ENCODE measurements around the gene PARP6.

Gene PARP6, protein sequence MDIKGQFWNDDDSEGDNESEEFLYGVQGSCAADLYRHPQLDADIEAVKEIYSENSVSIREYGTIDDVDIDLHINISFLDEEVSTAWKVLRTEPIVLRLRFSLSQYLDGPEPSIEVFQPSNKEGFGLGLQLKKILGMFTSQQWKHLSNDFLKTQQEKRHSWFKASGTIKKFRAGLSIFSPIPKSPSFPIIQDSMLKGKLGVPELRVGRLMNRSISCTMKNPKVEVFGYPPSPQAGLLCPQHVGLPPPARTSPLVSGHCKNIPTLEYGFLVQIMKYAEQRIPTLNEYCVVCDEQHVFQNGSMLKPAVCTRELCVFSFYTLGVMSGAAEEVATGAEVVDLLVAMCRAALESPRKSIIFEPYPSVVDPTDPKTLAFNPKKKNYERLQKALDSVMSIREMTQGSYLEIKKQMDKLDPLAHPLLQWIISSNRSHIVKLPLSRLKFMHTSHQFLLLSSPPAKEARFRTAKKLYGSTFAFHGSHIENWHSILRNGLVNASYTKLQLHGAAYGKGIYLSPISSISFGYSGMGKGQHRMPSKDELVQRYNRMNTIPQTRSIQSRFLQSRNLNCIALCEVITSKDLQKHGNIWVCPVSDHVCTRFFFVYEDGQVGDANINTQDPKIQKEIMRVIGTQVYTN

DNA sequence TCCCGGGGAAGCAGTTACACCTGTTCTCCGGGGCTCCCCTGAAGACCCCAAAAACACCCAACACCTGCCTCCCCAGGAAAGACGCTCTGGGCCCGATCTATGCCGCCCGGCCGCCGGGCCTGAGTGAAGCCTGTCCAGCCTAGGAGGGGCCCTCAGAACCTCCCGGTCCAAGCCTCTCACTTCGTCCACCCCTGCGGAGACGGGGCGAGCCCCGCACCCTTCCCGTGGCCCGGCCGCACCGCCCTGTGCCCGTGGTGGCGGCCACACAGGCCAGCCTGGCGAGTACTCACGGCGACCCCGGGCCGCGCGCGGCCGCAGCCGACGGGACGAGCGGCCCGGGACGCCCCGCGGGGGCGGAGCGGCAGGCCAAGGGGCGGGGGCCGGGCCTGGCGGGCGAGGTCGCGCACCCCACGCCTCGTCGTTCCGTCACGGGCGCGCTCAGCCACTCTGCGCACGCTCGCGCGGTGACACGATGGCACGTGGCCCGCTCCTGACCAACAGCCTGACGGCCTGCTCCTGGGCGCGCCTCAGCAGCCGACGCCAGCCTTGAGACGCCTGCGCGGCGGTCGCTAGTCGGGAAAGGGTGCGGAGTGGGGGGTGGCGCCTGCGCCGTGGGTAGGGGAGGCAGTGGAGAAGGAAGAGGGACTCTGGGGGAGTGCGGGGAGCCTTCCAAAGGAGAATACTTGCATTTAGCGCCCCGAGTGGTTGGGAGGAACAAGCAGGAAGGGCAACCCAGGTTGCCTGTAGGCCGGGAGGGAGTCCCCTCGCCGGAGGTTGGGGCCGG, at the start of gene PARP6:
Gene PARP6, minus strand, starts transcription at position 342 of the 784 bp plus-strand sequence. CDS start 5,077 bp downstream, outside the sequence.
- H3K79me2 ChIP-seq (ENCODE audit: insufficient read depth, low read length), result no peaks in the 10 kb centered on the region
- peaks cover 12% of the 10 kb centered on the region for H3F3A ChIP-seq (ENCODE audit: insufficient read depth)
- no peaks in the 10 kb centered on the region for H3K9me3 ChIP-seq (ENCODE audit: insufficient read depth, low read length)
- no peak for TF ChIP-seq EZH2phosphoT487 (conservative IDR thresholded peaks at IDR 0.05; ENCODE audit: low read length)
- TF ChIP-seq, protein P1, sequence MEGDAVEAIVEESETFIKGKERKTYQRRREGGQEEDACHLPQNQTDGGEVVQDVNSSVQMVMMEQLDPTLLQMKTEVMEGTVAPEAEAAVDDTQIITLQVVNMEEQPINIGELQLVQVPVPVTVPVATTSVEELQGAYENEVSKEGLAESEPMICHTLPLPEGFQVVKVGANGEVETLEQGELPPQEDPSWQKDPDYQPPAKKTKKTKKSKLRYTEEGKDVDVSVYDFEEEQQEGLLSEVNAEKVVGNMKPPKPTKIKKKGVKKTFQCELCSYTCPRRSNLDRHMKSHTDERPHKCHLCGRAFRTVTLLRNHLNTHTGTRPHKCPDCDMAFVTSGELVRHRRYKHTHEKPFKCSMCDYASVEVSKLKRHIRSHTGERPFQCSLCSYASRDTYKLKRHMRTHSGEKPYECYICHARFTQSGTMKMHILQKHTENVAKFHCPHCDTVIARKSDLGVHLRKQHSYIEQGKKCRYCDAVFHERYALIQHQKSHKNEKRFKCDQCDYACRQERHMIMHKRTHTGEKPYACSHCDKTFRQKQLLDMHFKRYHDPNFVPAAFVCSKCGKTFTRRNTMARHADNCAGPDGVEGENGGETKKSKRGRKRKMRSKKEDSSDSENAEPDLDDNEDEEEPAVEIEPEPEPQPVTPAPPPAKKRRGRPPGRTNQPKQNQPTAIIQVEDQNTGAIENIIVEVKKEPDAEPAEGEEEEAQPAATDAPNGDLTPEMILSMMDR (IDR thresholded peaks at IDR 0.05; ENCODE audit: insufficient read depth, low read length, poor library complexity, severe bottlenecking), result peak; percentile 44
- no peaks in the 10 kb centered on the region for H3K36me3 ChIP-seq (ENCODE audit: low read length)
- peak within 1 kb of the TSS; percentile 91 for H3K4me3 ChIP-seq (ENCODE audit: insufficient read depth, low read length, poor library complexity, severe bottlenecking)
- H4K20me1 ChIP-seq (ENCODE audit: low read depth, low read length), result no peaks in the 10 kb centered on the region
- H3K4me2 ChIP-seq (ENCODE audit: low read depth, low read length, poor library complexity, severe bottlenecking), result peak within 1 kb of the TSS; percentile 85
- peak within 1 kb of the TSS; percentile 83 for H2AFZ ChIP-seq (ENCODE audit: low read depth, low read length, severe bottlenecking)
- H3K9ac ChIP-seq (ENCODE audit: low read length), result peak within 1 kb of the TSS; percentile 87
- H3K9me2 ChIP-seq (replicated peaks; ENCODE audit: insufficient read depth, low read length), result no peaks in the 10 kb centered on the region
- H3K27me3 ChIP-seq (ENCODE audit: low read length), result no peaks in the 10 kb centered on the region
- peak within 1 kb of the TSS; percentile 48 for H3K27ac ChIP-seq (ENCODE audit: low read depth, low read length)

DNA sequence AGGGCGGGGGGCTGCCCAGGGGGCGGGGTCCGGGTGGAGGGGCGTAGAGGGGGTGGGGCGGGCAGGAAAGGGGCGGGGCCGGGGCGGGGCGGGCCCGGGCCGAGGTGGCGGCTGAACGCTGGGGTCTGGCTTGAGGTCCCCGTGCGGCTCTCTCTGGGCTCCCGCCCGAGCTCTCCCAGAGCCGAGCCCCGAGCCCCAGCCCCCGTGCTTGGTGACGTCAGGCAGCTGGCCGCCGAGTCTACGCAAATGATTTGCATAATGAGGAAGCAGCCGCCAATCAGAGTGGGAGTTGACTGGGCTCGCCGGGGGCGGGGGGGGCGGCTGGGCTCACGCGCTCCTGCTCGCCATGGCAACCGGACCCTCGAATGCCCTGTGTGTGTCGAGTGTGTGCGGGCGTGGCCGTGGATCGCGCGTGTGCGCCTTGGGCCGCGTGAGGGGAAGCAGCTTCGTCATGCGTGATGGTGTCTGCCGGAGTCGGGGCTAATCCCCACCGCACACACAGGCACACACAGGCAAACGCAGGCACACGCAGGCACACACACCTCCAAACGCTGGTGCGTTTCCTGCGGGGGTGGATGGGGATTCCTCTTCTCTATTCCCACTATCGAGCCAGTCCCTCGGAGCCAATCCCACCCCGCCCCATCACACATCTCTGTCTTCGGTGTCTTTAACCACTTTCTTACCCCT, 47.8 kb upstream of the PARP6 start, which contains the start of gene CELF6:
Gene CELF6, minus strand, starts transcription at position 173 of the 687 bp plus-strand sequence. CDS start 283 bp downstream, outside the sequence.
- H3K4me3 ChIP-seq (ENCODE audit: insufficient read depth, low read length, poor library complexity, severe bottlenecking), result peak within 1 kb of the TSS; percentile 43
- H3F3A ChIP-seq (ENCODE audit: insufficient read depth), result no peaks in the 10 kb centered on the region
- H3K9ac ChIP-seq (ENCODE audit: low read length), result peak within 1 kb of the TSS; percentile 13; the same call in 1 of the 2 replicates
- H3K9me2 ChIP-seq (replicated peaks; ENCODE audit: insufficient read depth, low read length), result no peaks in the 10 kb centered on the region
- H3K36me3 ChIP-seq (ENCODE audit: low read length), result no peaks in the 10 kb centered on the region
- peak within 1 kb of the TSS; percentile 40 for H3K4me2 ChIP-seq (ENCODE audit: low read depth, low read length, poor library complexity, severe bottlenecking)
- H3K9me3 ChIP-seq (ENCODE audit: insufficient read depth, low read length), result no peaks in the 10 kb centered on the region
- H2AFZ ChIP-seq (ENCODE audit: low read depth, low read length, severe bottlenecking), result no peak within 1 kb of the TSS
- TF ChIP-seq, protein P1 (IDR thresholded peaks at IDR 0.05; ENCODE audit: insufficient read depth, low read length, poor library complexity, severe bottlenecking), result no peak
- TF ChIP-seq EZH2phosphoT487 (conservative IDR thresholded peaks at IDR 0.05; ENCODE audit: low read length), result no peak
- H3K27ac ChIP-seq (ENCODE audit: low read depth, low read length), result no peak within 1 kb of the TSS
- H3K79me2 ChIP-seq (ENCODE audit: insufficient read depth, low read length), result no peaks in the 10 kb centered on the region
- no peaks in the 10 kb centered on the region for H3K27me3 ChIP-seq (ENCODE audit: low read length)
- no peaks in the 10 kb centered on the region for H4K20me1 ChIP-seq (ENCODE audit: low read depth, low read length)

DNA sequence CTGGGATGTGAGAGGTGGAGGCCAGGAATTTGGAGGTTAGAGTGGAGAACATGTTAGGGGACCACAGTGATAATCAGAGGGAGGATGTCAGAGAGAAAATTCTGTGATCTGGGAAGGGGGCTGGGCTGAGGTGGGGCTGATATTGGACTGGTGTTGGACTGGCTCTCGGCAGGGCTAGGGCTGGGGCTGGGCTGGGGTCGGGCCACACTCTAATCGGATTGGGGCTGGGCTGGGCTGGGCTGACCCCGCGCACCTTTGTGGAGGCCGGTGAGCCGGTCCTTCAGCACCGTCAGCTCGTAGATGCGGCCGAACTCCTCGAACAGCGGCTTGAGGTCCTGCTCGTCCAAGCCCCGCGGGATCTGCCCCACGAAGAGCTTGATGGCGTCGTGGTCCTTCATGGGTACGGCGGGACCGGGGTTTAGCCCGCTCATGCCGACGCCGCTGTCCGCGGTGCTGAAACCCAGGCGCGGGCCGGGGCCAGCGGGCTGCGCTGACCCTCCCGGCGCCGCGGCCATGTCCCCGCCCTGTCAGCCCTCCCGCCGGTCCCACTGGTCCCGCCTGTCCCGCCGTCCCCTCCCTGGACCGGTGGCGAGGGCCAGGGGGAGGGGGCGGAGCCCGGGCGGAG, 47.1 kb upstream of the PARP6 start:
- Histone ChIP-seq H3K27ac (ENCODE audit: low read depth, low read length) (no peak overlapping the region), H3K4me3 (ENCODE audit: insufficient read depth, low read length, poor library complexity, severe bottlenecking) (no peak overlapping the region), H4K20me1 (ENCODE audit: low read depth, low read length) (no peaks in the 10 kb centered on the region), H3K9me3 (ENCODE audit: insufficient read depth, low read length) (no peaks in the 10 kb centered on the region), H3K27me3 (ENCODE audit: low read length) (no peaks in the 10 kb centered on the region), H3F3A (ENCODE audit: insufficient read depth) (no peaks in the 10 kb centered on the region), H3K4me2 (ENCODE audit: low read depth, low read length, poor library complexity, severe bottlenecking) (no peak overlapping the region), H3K36me3 (ENCODE audit: low read length) (no peaks in the 10 kb centered on the region), H2AFZ (ENCODE audit: low read depth, low read length, severe bottlenecking) (no peak overlapping the region), H3K79me2 (ENCODE audit: insufficient read depth, low read length) (no peaks in the 10 kb centered on the region), H3K9me2 (replicated peaks; ENCODE audit: insufficient read depth, low read length) (no peaks in the 10 kb centered on the region), H3K9ac (ENCODE audit: low read length) (no peak overlapping the region)
- no peak for TF ChIP-seq EZH2phosphoT487 (conservative IDR thresholded peaks at IDR 0.05; ENCODE audit: low read length)
- TF ChIP-seq, protein P1 (IDR thresholded peaks at IDR 0.05; ENCODE audit: insufficient read depth, low read length, poor library complexity, severe bottlenecking), result no peak
